Measurements from ENCODE around the gene CNPY2. TPM values are rescaled to one million over a fixed set of nuclear protein-coding genes. Genes with fewer than 3 reads are reported as not detected.
A peak's percentile ranks its signal among the peaks of the same experiment; 100 is the strongest.
"Not testable (repeated sequence)": the region's sequence is repeated elsewhere in the genome, so short reads cannot be mapped to it uniquely, and the experiment has no call there.

CNPY2 gene
- total RNA-seq, 1 donor from 2014 or later: 169 TPM

- peak overlapping the region; percentile 100 for H3K27ac Mint-ChIP-seq
- peaks cover 35% of the 10 kb centered on the region for H3K36me3 Mint-ChIP-seq (ENCODE audit: low read depth)
- no peaks in the 10 kb centered on the region for H3K27me3 Mint-ChIP-seq
- peak overlapping the region; percentile 95 for H3K4me3 Mint-ChIP-seq
- peaks cover 44% of the 10 kb centered on the region for H3K4me1 Mint-ChIP-seq
- no peaks in the 10 kb centered on the region for H3K9me3 Mint-ChIP-seq
- intact Hi-C loops (cut with micrococcal nuclease): loop anchor here (10.0 kb wide), 1 partner anchor 296 kb away; the partner anchor contains the start of gene BAZ2A
- no peak for DNase-seq
Measured at GRCh38 chr12:56339158-56339422, 23.3 kb upstream of the CNPY2 start.

- intact Hi-C loops (cut with micrococcal nuclease): loop anchor here (1.0 to 10.0 kb wide), 4 partner anchors 22 to 296 kb away; partner anchors contain the start of genes BAZ2A, CS and STAT2
- Mint-ChIP-seq H3K27me3 (no peaks in the 10 kb centered on the region), H3K9me3 (no peaks in the 10 kb centered on the region), H3K27ac (peak within 1 kb of the TSS; percentile 100), H3K36me3 (ENCODE audit: low read depth) (peaks cover 31% of the 10 kb centered on the region), H3K4me3 (peak within 1 kb of the TSS; percentile 95), H3K4me1 (peaks cover 47% of the 10 kb centered on the region)
- DNase-seq: peak; percentile 93
Measured at GRCh38 chr12:56338308-56339157, 22.7 kb upstream of the CNPY2 start, which contains the start of gene IL23A. Gene IL23A, plus strand, starts transcription at chr12:56338884. Its CDS starts 161 bp downstream, at chr12:56339045.

- Mint-ChIP-seq H3K27me3 (no peaks in the 10 kb centered on the region), H3K27ac (peak overlapping the region; percentile 100), H3K9me3 (no peaks in the 10 kb centered on the region), H3K4me3 (peak overlapping the region; percentile 95), H3K4me1 (peaks cover 52% of the 10 kb centered on the region), H3K36me3 (ENCODE audit: low read depth) (peaks cover 25% of the 10 kb centered on the region)
- DNase-seq: no peak
- intact Hi-C loops (cut with micrococcal nuclease): loop anchor here (1.0 to 10.0 kb wide), 4 partner anchors 22 to 297 kb away; partner anchors contain the start of genes BAZ2A, CS and STAT2
Measured at GRCh38 chr12:56337753-56338251, 22.0 kb upstream of the CNPY2 start.

DNA sequence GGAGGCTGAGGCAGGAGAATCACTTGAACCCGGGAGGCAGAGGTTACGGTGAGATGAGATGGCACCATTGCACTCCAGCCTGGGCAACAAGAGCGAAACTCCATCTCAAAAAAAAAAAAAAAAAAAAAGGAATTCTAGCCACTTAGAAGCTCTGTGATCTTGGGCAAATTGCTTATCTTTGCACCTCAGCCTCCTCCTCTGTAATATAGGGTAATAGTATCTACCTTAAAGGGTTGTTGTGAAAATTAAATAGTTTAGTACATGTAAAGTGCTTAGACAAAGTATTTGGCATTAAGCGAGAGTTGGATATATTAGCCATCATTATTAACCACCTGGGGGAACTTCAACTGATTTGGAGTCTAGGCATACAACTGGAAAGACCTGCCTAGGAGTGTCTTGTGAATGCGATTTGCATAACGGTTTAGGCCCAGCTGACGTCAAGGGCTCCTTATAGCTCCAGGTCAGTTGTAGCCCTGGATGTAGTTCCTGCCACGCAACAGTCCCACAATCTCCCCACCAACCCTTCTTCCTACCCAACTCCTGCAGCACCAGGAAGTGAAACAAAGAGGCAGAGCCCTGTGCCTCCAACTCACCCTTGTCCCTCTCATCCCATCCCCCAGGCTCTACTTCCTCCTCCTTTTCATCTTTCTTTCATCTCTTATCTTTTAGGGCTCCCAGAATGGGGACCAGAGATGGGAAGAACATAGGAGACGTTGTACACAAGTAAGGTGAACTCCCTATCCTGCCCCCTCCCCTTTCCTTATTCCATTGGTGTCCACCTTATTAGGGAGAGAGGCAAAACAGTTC lies 20.8 kb upstream of the CNPY2 start:
- peak overlapping the region; percentile 26 for H3K4me3 Mint-ChIP-seq
- H3K27ac Mint-ChIP-seq: peak overlapping the region; percentile 51
- no peaks in the 10 kb centered on the region for H3K27me3 Mint-ChIP-seq
- H3K9me3 Mint-ChIP-seq: no peaks in the 10 kb centered on the region
- DNase-seq: no peak
- H3K4me1 Mint-ChIP-seq: peaks cover 57% of the 10 kb centered on the region
- H3K36me3 Mint-ChIP-seq (ENCODE audit: low read depth): peaks cover 20% of the 10 kb centered on the region
- intact Hi-C loops (cut with micrococcal nuclease): loop anchor here (10.0 kb wide), 1 partner anchor 298 kb away; the partner anchor contains the start of gene BAZ2A

DNA sequence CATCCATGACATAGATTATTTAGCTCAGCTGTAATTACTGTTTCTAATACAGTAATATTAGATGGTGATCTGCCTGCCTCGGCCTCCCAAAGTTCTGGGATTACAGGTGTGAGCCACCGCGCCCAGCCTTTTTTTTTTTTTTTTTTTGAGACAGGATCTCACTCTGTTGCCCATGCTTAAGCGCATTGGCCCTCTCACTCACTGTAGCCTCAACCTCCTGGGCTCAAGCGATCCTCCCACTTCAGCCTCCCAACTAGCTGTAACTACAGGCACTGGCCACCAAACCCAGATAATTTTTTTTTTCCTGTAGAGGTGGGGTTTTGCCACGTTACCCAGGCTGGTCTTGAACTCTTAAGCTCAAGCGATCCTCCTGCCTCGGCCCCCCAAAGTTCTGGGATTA lies 19.7 kb upstream of the CNPY2 start:
- not testable (repeated sequence) for H3K27ac Mint-ChIP-seq, H3K9me3 Mint-ChIP-seq, H3K27me3 Mint-ChIP-seq, DNase-seq, H3K4me3 Mint-ChIP-seq
- H3K4me1 Mint-ChIP-seq: peaks cover 55% of the 10 kb centered on the region
- peaks cover 15% of the 10 kb centered on the region for H3K36me3 Mint-ChIP-seq (ENCODE audit: low read depth)
- intact Hi-C loops (cut with micrococcal nuclease): loop anchor here (10.0 kb wide), 1 partner anchor 299 kb away; the partner anchor contains the start of gene BAZ2A

- peak overlapping the region; percentile 99 for H3K27ac Mint-ChIP-seq
- H3K4me1 Mint-ChIP-seq: peaks cover 48% of the 10 kb centered on the region
- peaks cover 7% of the 10 kb centered on the region for H3K36me3 Mint-ChIP-seq (ENCODE audit: low read depth)
Measured at GRCh38 chr12:56334490-56334793, 18.7 kb upstream of the CNPY2 start.

GRCh38 chr12:56333679-56334489 lies 18.1 kb upstream of the CNPY2 start, which contains the start of gene PAN2:
Gene PAN2, minus strand, starts transcription at chr12:56334000. Its CDS starts 906 bp downstream, at chr12:56333094.
- intact Hi-C loops (cut with micrococcal nuclease): loop anchor here (1.0 to 10.0 kb wide), 6 partner anchors 18 to 301 kb away; partner anchors contain the start of genes BAZ2A, CS, SPRYD4 and STAT2
- Mint-ChIP-seq H3K36me3 (ENCODE audit: low read depth) (peaks cover 4% of the 10 kb centered on the region), H3K4me1 (peaks cover 42% of the 10 kb centered on the region), H3K4me3 (peak within 1 kb of the TSS; percentile 88), H3K9me3 (no peaks in the 10 kb centered on the region), H3K27ac (peak within 1 kb of the TSS; percentile 99), H3K27me3 (no peaks in the 10 kb centered on the region)
- peak; percentile 98 for DNase-seq

More at GRCh38 chr12:56334490-56334793, 18.7 kb upstream of the CNPY2 start:
- no peak for DNase-seq
- H3K4me3 Mint-ChIP-seq: peak overlapping the region; percentile 88
- H3K9me3 Mint-ChIP-seq: no peaks in the 10 kb centered on the region
- H3K27me3 Mint-ChIP-seq: no peaks in the 10 kb centered on the region
- intact Hi-C loops (cut with micrococcal nuclease): loop anchor here (1.0 to 10.0 kb wide), 3 partner anchors 18 to 300 kb away; partner anchors contain the start of genes BAZ2A and STAT2

- no peaks in the 10 kb centered on the region for H3K9me3 Mint-ChIP-seq
- peaks cover 36% of the 10 kb centered on the region for H3K4me1 Mint-ChIP-seq
- peak overlapping the region; percentile 88 for H3K4me3 Mint-ChIP-seq
- intact Hi-C loops (cut with micrococcal nuclease): loop anchor here (1.0 to 10.0 kb wide), 4 partner anchors 33 to 302 kb away; partner anchors contain the start of genes BAZ2A, CS, SPRYD4 and TIMELESS
- H3K27me3 Mint-ChIP-seq: no peaks in the 10 kb centered on the region
- peak overlapping the region; percentile 99 for H3K27ac Mint-ChIP-seq
- H3K36me3 Mint-ChIP-seq (ENCODE audit: low read depth): no peaks in the 10 kb centered on the region
- no peak for DNase-seq
Measured at GRCh38 chr12:56333197-56333678, 17.4 kb upstream of the CNPY2 start.

GRCh38 chr12:56332512-56333196 lies 16.9 kb upstream of the CNPY2 start:
- H3K4me3 Mint-ChIP-seq: peak overlapping the region; percentile 88
- H3K9me3 Mint-ChIP-seq: no peaks in the 10 kb centered on the region
- H3K4me1 Mint-ChIP-seq: peaks cover 31% of the 10 kb centered on the region
- H3K36me3 Mint-ChIP-seq (ENCODE audit: low read depth): peaks cover 5% of the 10 kb centered on the region
- no peaks in the 10 kb centered on the region for H3K27me3 Mint-ChIP-seq
- intact Hi-C loops (cut with micrococcal nuclease): loop anchor here (1.0 to 10.0 kb wide), 4 partner anchors 32 to 302 kb away; partner anchors contain the start of genes BAZ2A, CS, SPRYD4 and TIMELESS
- peak; percentile 63 for DNase-seq
- H3K27ac Mint-ChIP-seq: peak overlapping the region; percentile 99

- peak overlapping the region; percentile 0 for H3K27ac Mint-ChIP-seq
- no peak overlapping the region for H3K4me3 Mint-ChIP-seq
Measured at GRCh38 chr12:56330936-56331490, 15.2 kb upstream of the CNPY2 start.

GRCh38 chr12:56326533-56326932 lies 10.7 kb upstream of the CNPY2 start:
- H3K9me3 Mint-ChIP-seq: no peaks in the 10 kb centered on the region
- no peak for DNase-seq
- intact Hi-C loops (cut with micrococcal nuclease): no loop called here
- no peaks in the 10 kb centered on the region for H3K27me3 Mint-ChIP-seq
- H3K36me3 Mint-ChIP-seq (ENCODE audit: low read depth): peaks cover 43% of the 10 kb centered on the region
- no peak overlapping the region for H3K27ac Mint-ChIP-seq
- no peak overlapping the region for H3K4me3 Mint-ChIP-seq
- H3K4me1 Mint-ChIP-seq: peaks cover 7% of the 10 kb centered on the region

More at GRCh38 chr12:56330936-56331490, 15.2 kb upstream of the CNPY2 start:
- peaks cover 17% of the 10 kb centered on the region for H3K36me3 Mint-ChIP-seq (ENCODE audit: low read depth)
- no peak for DNase-seq
- H3K4me1 Mint-ChIP-seq: peaks cover 24% of the 10 kb centered on the region
- H3K9me3 Mint-ChIP-seq: no peaks in the 10 kb centered on the region
- intact Hi-C loops (cut with micrococcal nuclease): loop anchor here (10.0 kb wide), 1 partner anchor 304 kb away; the partner anchor contains the start of gene BAZ2A
- no peaks in the 10 kb centered on the region for H3K27me3 Mint-ChIP-seq

GRCh38 chr12:56326126-56326525 lies 10.3 kb upstream of the CNPY2 start:
- intact Hi-C loops (cut with micrococcal nuclease): no loop called here
- no peak for DNase-seq
- Mint-ChIP-seq H3K27ac (no peak overlapping the region), H3K27me3 (no peaks in the 10 kb centered on the region), H3K4me1 (peaks cover 5% of the 10 kb centered on the region), H3K36me3 (ENCODE audit: low read depth) (peaks cover 43% of the 10 kb centered on the region), H3K9me3 (no peaks in the 10 kb centered on the region), H3K4me3 (no peak overlapping the region)
